ENCODE measurements around the gene ANKRD53.

ANKRD53 gene

GRCh38 chr2:70962211-70962884 is 16.1 kb upstream of the ANKRD53 start:
- H2AFZ ChIP-seq (ENCODE audit: low read length) = no peak overlapping the region
- H3K36me3 ChIP-seq (replicated peaks; ENCODE audit: insufficient read depth, low read length) = no peaks in the 10 kb centered on the region
- H3K9me3 ChIP-seq (replicated peaks; ENCODE audit: insufficient read depth, low read length) = no peaks in the 10 kb centered on the region
- no peaks in the 10 kb centered on the region for H3K79me2 ChIP-seq (ENCODE audit: low read length)
- H3K4me3 ChIP-seq (ENCODE audit: low read length) = no peak overlapping the region
- peaks cover 40% of the 10 kb centered on the region for H3K27me3 ChIP-seq (replicated peaks; ENCODE audit: insufficient read depth, low read length)
- H3F3A ChIP-seq (ENCODE audit: insufficient read depth, low read length) = no peaks in the 10 kb centered on the region
- H3K9me2 ChIP-seq (replicated peaks; ENCODE audit: insufficient read depth, low read length) = no peaks in the 10 kb centered on the region
- no peak for DNase-seq
- H3K9ac ChIP-seq (ENCODE audit: low read length) = no peak overlapping the region
- no peaks in the 10 kb centered on the region for H4K20me1 ChIP-seq (ENCODE audit: insufficient read depth, low read length)
- H3K4me2 ChIP-seq (ENCODE audit: low read depth, low read length) = no peak overlapping the region
- no peak overlapping the region for H3K27ac ChIP-seq (ENCODE audit: low read length)
- TF ChIP-seq EZH2phosphoT487 (IDR thresholded peaks at IDR 0.05; ENCODE audit: low read length) (no peak), EZH2 (optimal IDR thresholded peaks at IDR 0.05; ENCODE audit: low read depth, low read length) (no peak), CTCF (IDR thresholded peaks at IDR 0.05; ENCODE audit: low read length) (no peak)
- 0 out of 2 replicates have a peak, but pooled peaks cover 4% of the 10 kb centered on the region for H3K4me1 ChIP-seq (ENCODE audit: low read length)

DNA sequence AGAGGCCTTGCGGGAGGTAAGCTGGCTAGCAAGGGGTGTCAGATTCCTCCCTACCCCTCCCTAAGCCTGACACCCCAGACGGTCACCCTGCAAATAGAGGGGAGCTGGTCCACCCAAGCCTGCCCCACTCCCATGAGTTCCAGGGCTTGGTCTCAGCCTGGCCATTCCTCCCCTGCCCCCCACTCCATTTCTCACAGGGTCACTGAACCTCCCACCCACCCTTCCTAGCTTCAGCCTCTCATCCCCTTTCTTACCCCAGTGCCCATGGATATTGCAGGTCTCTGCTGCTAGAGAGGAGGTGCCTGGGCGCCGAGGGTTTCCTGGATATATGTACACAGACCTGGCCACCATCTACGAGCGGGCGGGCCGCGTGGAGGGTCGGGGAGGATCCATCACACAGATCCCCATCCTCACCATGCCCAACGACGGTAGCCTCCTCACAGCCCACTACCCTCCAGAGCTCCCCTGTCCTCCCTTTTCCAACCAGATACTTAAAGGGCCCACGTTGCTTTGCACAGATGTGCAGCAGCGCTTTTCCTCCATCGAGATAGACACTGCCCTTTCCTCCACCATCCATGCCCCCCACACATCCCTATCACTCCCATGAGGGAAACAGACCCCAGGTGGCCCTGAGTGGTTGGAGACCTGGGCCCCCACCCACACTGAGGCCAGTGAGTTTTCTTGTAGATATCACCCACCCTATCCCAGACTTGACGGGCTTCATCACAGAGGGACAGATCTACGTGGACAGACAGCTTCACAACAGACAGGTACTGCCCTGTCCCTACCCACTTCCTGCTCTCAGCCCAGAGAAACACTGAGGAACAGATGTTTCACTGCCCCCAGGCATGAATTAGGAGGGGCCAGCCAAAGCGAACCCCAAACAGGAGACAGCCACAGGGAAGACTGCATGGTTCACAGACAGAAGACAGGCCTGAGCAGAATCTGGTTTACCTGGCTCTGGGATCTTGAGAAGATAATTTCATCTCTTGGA is 15.2 kb upstream of the ANKRD53 start:
- no peaks in the 10 kb centered on the region for H3K9me2 ChIP-seq (replicated peaks; ENCODE audit: insufficient read depth, low read length)
- no peak overlapping the region for H3K4me2 ChIP-seq (ENCODE audit: low read depth, low read length)
- no peak overlapping the region for H3K27ac ChIP-seq (ENCODE audit: low read length)
- no peaks in the 10 kb centered on the region for H3K9me3 ChIP-seq (replicated peaks; ENCODE audit: insufficient read depth, low read length)
- H4K20me1 ChIP-seq (ENCODE audit: insufficient read depth, low read length) = no peaks in the 10 kb centered on the region
- no peak for DNase-seq
- H3K27me3 ChIP-seq (replicated peaks; ENCODE audit: insufficient read depth, low read length) = peaks cover 48% of the 10 kb centered on the region
- H3K4me1 ChIP-seq (ENCODE audit: low read length) = 0 out of 2 replicates have a peak, but pooled peaks cover 4% of the 10 kb centered on the region
- H2AFZ ChIP-seq (ENCODE audit: low read length) = no peak overlapping the region
- H3K79me2 ChIP-seq (ENCODE audit: low read length) = no peaks in the 10 kb centered on the region
- no peaks in the 10 kb centered on the region for H3F3A ChIP-seq (ENCODE audit: insufficient read depth, low read length)
- H3K9ac ChIP-seq (ENCODE audit: low read length) = no peak overlapping the region
- H3K4me3 ChIP-seq (ENCODE audit: low read length) = no peak overlapping the region
- TF ChIP-seq CTCF (IDR thresholded peaks at IDR 0.05; ENCODE audit: low read length) (no peak), EZH2phosphoT487 (IDR thresholded peaks at IDR 0.05; ENCODE audit: low read length) (no peak), EZH2 (optimal IDR thresholded peaks at IDR 0.05; ENCODE audit: low read depth, low read length) (no peak)
- no peaks in the 10 kb centered on the region for H3K36me3 ChIP-seq (replicated peaks; ENCODE audit: insufficient read depth, low read length)

- Histone ChIP-seq H3K4me3 (ENCODE audit: low read length) (no peak overlapping the region), H4K20me1 (ENCODE audit: insufficient read depth, low read length) (no peaks in the 10 kb centered on the region), H3K9me3 (replicated peaks; ENCODE audit: insufficient read depth, low read length) (no peaks in the 10 kb centered on the region), H3K9ac (ENCODE audit: low read length) (no peak overlapping the region), H3K4me1 (ENCODE audit: low read length) (0 out of 2 replicates have a peak, but pooled peaks cover 4% of the 10 kb centered on the region), H3K9me2 (replicated peaks; ENCODE audit: insufficient read depth, low read length) (no peaks in the 10 kb centered on the region), H3K79me2 (ENCODE audit: low read length) (no peaks in the 10 kb centered on the region), H3F3A (ENCODE audit: insufficient read depth, low read length) (no peaks in the 10 kb centered on the region), H3K27me3 (replicated peaks; ENCODE audit: insufficient read depth, low read length) (peaks cover 50% of the 10 kb centered on the region), H3K4me2 (ENCODE audit: low read depth, low read length) (no peak overlapping the region), H2AFZ (ENCODE audit: low read length) (no peak overlapping the region), H3K36me3 (replicated peaks; ENCODE audit: insufficient read depth, low read length) (no peaks in the 10 kb centered on the region), H3K27ac (ENCODE audit: low read length) (no peak overlapping the region)
- TF ChIP-seq EZH2 (optimal IDR thresholded peaks at IDR 0.05; ENCODE audit: low read depth, low read length) (no peak), CTCF (IDR thresholded peaks at IDR 0.05; ENCODE audit: low read length) (no peak), EZH2phosphoT487 (IDR thresholded peaks at IDR 0.05; ENCODE audit: low read length) (no peak)
- DNase-seq = no peak
Measured at GRCh38 chr2:70964133-70964532, 14.3 kb upstream of the ANKRD53 start.

Data from MM.1S (cell line).